GM18498 (cell line): ENCODE data around the gene INHBA.

Experiments
- ATAC-seq: cut with Tn5 transposase; IDR thresholded peaks from one replicate; pipeline ENCODE4 v1.9.1; 2021; ENCODE audit warnings: mild to moderate bottlenecking, moderate library complexity; ENCODE audit not compliant: unreplicated experiment

Gene INHBA

GRCh38 chr7:41689815-41690214 is 13.1 kb downstream of the INHBA start:
- ATAC-seq: no peak

DNA sequence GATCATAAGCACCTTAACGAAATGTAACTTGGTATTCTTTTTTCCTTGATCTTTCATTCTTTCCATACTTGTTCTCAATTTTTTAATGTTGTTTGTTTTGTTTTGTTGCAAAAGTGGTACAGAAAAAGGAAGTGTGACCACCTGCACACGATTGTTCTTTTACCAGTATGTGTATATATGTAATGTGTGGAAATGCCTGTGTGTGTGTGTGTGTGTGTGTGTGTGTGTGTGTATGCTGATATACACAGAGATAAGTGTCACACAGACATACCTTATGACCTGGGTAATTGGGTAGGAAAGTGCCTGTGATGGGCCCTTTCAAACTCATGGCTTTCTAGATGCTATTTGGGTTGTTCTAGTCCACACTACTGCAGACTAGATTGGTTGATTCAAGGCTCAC is 14.0 kb downstream of the INHBA start:
- no peak for ATAC-seq

DNA sequence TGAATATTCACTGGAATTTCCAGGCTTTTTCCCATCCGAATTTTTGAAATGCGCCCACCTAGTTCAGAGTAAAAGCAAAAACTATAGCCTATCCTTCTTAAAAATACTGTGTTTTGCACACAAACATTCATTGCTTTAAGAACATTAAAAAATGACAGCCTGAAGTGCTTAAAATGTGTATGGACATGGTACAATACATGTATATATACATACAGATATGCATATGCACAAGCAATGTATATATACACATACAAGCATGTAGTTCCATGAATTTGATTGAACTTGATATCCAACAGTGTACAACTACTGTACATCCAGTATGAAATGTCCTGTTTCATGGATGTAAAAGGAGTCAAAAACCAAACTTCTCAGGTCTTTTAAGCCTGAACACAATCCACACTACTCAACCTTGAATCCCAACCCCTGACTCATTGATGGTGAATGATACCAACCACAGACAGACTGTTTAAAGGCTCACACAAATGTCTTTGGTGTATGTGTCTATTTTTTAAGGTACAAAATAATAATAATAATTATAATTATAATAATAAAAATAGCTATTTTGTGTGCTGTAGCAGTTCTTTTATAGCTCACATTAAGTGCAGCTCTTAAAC is 14.8 kb downstream of the INHBA start:
- ATAC-seq: no peak

- no peak for ATAC-seq
Observed at GRCh38 chr7:41685684-41686083, 17.2 kb downstream of the INHBA start.

GRCh38 chr7:41682422-41682821 is 20.5 kb downstream of the INHBA start:
- no peak for ATAC-seq

DNA sequence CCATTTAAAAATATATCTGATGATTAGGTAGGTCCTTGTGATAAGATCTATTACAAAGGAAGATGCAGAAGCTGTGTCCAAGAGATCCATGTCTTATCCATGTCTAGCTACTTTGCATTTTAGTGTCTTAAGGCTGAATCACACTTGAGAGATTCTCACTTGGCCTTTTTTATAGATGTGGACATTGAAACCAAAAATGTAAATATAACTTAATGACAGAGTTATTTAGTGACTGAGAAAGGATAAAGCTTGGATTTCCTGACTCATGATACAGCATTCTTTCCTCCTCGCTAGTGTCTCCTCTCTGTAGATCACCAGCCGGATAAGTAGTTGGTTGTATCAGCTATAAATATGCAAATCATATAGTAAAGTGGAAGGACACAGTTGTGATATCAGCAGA is 23.3 kb downstream of the INHBA start:
- ATAC-seq: no peak

DNA sequence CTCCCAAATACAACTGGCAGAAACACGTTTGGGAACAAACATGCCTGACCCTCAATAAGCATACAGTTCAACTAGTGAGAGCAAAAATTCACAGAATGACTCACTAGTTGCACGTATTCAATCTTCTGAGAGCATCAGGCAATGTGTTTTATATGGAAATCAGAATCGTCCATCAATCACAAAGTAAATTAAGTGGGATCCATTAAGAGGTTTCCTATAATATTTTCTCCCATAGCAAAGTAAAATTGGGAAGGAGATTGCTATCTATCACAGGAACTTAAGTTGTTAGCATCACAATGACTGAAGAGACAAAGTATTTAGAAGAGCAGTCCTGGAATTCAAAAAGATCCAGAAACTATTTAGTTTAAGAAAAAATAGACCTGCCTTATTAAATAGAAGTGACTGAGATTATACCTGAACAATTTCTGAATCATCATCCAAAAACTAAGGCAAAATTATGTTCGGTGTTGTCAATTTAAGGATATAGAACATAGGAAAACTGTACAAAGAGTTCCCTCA is 28.3 kb downstream of the INHBA start:
- no peak for ATAC-seq

DNA sequence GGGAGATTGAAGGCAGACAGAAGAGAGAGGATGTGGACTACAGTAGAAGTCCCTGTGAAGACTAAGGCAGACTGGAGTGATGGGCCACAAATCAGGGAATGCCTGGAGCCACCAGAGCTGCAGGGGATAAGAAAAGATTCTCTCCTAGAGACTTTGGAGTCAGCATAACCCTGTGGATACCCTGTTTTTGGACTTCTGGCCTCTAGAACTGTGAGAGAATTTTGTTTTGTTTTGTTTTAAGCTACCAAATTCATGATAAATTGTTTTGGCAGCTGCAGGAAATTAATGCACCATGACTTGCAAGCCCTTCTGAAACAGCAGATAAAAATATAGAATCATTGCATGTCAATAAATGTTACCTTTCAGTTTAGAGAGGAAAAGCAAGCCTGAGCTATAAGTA is 41.3 kb downstream of the INHBA start:
- no peak for ATAC-seq

- ATAC-seq: no peak
Observed at GRCh38 chr7:41659539-41659938, 43.4 kb downstream of the INHBA start.

DNA sequence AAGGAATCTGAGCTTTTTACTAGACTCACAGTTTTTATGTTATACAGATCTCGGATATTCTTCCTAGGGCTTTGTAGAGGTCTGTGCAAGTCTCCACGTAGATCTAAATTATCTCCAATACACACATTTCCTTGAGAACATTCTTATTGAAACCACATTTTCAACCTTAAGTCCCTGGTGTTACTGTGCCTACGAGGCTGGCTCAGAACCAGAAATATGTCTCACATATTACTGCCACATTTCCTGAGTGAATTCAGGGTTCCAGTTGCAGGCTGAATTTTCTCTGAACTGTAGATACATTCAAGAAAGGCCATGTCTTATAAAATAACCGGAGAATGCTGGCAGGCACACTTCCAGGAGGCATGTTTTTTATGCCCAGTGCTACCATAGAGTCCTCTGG is 46.5 kb downstream of the INHBA start:
- no peak for ATAC-seq

GRCh38 chr7:41655426-41655825 is 47.5 kb downstream of the INHBA start:
- no peak for ATAC-seq

GRCh38 chr7:41652267-41652666 is 50.6 kb downstream of the INHBA start:
- no peak for ATAC-seq

DNA sequence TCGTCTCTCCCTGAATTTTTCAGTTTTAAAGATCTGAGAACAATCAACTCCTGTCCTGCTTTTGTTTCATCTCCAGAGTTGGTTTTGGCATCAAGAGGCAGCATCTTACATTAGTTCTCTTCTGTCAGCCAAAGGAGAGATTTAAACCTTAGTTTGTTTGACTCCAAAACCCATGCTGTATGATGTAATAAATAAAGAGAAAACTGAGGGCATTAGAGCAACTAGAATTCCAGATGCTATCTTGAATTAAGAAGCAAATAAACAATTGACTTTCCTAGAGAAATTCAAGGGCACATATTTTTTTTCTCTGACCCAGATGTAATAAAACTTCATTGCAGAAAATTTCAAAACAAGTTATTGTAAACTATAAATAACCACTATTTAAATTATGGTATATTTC is 54.4 kb downstream of the INHBA start:
- ATAC-seq: no peak

- no peak for ATAC-seq
Observed at GRCh38 chr7:41643616-41644015, 59.3 kb downstream of the INHBA start.

DNA sequence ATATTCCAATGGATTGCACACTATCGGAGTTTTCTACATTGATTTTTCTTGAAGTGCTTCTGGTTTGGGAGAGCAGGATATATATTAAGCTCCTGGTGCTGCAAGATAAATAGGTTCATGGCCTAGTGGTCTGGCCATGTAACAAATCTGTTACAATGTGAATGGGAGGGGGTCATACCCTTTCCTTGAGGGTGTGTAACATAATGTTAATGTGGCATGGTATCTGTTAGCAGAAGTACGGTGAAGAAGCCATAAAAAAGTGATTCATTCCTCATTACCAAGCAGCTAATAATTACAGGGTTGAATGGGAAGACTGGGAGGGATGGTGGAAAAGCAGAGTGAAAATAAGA is 61.2 kb downstream of the INHBA start:
- no peak for ATAC-seq

- no peak for ATAC-seq
Observed at GRCh38 chr7:41641011-41641664, 61.8 kb downstream of the INHBA start.

DNA sequence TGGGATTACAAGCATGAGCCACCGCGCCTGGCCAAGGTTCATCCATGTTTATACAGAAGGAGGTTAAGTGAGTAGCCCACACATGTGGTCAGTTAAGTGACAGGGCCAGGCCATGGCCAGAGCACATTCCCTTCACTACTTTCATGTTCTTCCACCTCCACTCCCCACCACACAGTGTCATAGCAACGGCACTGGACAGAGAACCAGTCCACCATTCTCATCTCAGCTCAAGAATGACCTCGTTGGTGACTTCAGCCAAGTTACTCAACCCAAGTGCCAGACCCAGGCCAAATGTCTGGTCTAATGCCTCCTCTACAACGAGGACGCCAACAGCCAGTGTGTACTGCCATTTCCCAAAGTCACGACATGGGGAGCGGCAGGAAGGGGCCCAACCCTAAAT is 62.4 kb downstream of the INHBA start:
- no peak for ATAC-seq

GRCh38 chr7:41637049-41637448 is 65.8 kb downstream of the INHBA start:
- no peak for ATAC-seq
